ENCODE data around the gene FZD10. TPM values are rescaled to one million over a fixed set of nuclear protein-coding genes. Genes with fewer than 3 reads are reported as not detected.

The FZD10 gene
- total RNA-seq, 1 donor from 2014 or later, result not detected

GRCh38 chr12:130198026-130198662, 35.9 kb downstream of the FZD10 start:
- ATAC-seq, result no peak
- intact Hi-C loops (cut with DNase I), result no loop called here
- no peak for DNase-seq (ENCODE audit: missing footprints)

- ATAC-seq (no peak), DNase-seq (ENCODE audit: missing footprints) (no peak)
- intact Hi-C loops (cut with DNase I), result no loop called here
Measured at GRCh38 chr12:130198663-130199060, 36.4 kb downstream of the FZD10 start.

- ATAC-seq (no peak), DNase-seq (ENCODE audit: missing footprints) (no peak)
Measured at GRCh38 chr12:130199581-130200390, 37.5 kb downstream of the FZD10 start.

GRCh38 chr12:130200445-130200844, 38.2 kb downstream of the FZD10 start:
- DNase-seq (ENCODE audit: missing footprints), result no peak
- intact Hi-C loops (cut with DNase I), result no loop called here

More at GRCh38 chr12:130199581-130200390, 37.5 kb downstream of the FZD10 start:
- intact Hi-C loops (cut with DNase I), result no loop called here

GRCh38 chr12:130201037-130201436, 38.8 kb downstream of the FZD10 start:
- no peak for DNase-seq (ENCODE audit: missing footprints)
- no peak for ATAC-seq
- intact Hi-C loops (cut with DNase I), result no loop called here

More at GRCh38 chr12:130200445-130200844, 38.2 kb downstream of the FZD10 start:
- ATAC-seq, result no peak

GRCh38 chr12:130202201-130202600, 39.9 kb downstream of the FZD10 start:
- no peak for ATAC-seq
- intact Hi-C loops (cut with DNase I), result no loop called here

GRCh38 chr12:130203151-130203550, 40.9 kb downstream of the FZD10 start:
- DNase-seq (ENCODE audit: missing footprints) (no peak), ATAC-seq (no peak)
- intact Hi-C loops (cut with DNase I), result no loop called here

More at GRCh38 chr12:130202201-130202600, 39.9 kb downstream of the FZD10 start:
- no peak for DNase-seq (ENCODE audit: missing footprints)

- intact Hi-C loops (cut with DNase I), result no loop called here
- ATAC-seq, result no peak
- DNase-seq (ENCODE audit: missing footprints), result no peak
Measured at GRCh38 chr12:130204541-130204953, 42.3 kb downstream of the FZD10 start.

- DNase-seq (ENCODE audit: missing footprints) (no peak), ATAC-seq (no peak)
- intact Hi-C loops (cut with DNase I), result no loop called here
Measured at GRCh38 chr12:130205495-130205894, 43.2 kb downstream of the FZD10 start.

GRCh38 chr12:130212384-130212989, 50.2 kb downstream of the FZD10 start:
- no peak for DNase-seq (ENCODE audit: missing footprints)
- intact Hi-C loops (cut with DNase I), result no loop called here
- no peak for ATAC-seq

GRCh38 chr12:130213249-130213648, 51.0 kb downstream of the FZD10 start:
- no peak for ATAC-seq
- intact Hi-C loops (cut with DNase I), result no loop called here
- no peak for DNase-seq (ENCODE audit: missing footprints)

GRCh38 chr12:130214686-130215395, 52.6 kb downstream of the FZD10 start:
- no peak for ATAC-seq
- DNase-seq (ENCODE audit: missing footprints), result no peak
- intact Hi-C loops (cut with DNase I), result no loop called here

Other genes with a start within 250 kb of the FZD10 start
- gene PIWIL1, start 175.4 kb downstream of the FZD10 start, total RNA-seq, result not detected